ENCODE results near the gene GOLGA6L10.
"Not testable (repeated sequence)": the region's sequence is repeated elsewhere in the genome, so short reads cannot be mapped to it uniquely, and the experiment has no call there.

The GOLGA6L10 gene
- total RNA-seq, result 0.13 to 1.6 (median 0.65) reads per million in 9 experiments

DNA sequence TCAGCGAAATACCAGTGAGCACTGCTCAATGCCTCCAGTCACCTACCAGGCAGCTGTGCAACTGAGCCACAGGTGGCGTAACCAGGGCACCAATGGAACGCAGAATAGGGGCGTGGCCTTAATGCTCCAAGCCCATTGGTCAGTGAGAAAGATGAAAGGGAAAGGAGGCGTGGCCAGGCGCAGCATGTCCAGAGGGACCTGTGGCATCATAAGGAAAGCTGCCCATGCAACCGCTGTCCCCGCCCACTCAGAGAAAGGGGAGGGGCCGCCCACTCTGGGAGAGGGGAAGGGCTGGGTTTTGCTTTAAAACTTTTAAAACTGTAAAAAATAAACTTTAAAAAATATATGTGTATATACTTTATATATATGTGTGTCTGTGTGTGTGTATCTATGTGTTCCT is at the start of gene GOLGA6L10:
Gene GOLGA6L10 (minus strand): TSS at position 101 of the 400 bp plus-strand sequence. CDS start 100 bp downstream, at position 1.
- H3K36me3 Mint-ChIP-seq (ENCODE audit: insufficient read depth); H3K4me3 Mint-ChIP-seq; H3K9me3 Mint-ChIP-seq; H3K27ac Mint-ChIP-seq; H3K4me1 Mint-ChIP-seq (ENCODE audit: low read depth in 2 of 2); ATAC-seq (replicated peaks); H3K27me3 Mint-ChIP-seq; DNase-seq: not testable (repeated sequence)

GRCh38 chr15:82398785-82399184 is 49.5 kb upstream of the GOLGA6L10 start:
- H3K4me1 Mint-ChIP-seq (ENCODE audit: low read depth in 2 of 2), result peaks cover 0 to 2% of the 10 kb centered on the region in 2 donors
- H3K36me3 Mint-ChIP-seq (ENCODE audit: insufficient read depth), result peaks cover 6% of the 10 kb centered on the region
- ATAC-seq (replicated peaks) (no peak), DNase-seq (no peak)
- no peaks in the 10 kb centered on the region for H3K9me3 Mint-ChIP-seq
- H3K27me3 Mint-ChIP-seq, result no peaks in the 10 kb centered on the region
- no peak overlapping the region for H3K4me3 Mint-ChIP-seq
- H3K27ac Mint-ChIP-seq, result no peak overlapping the region

- ATAC-seq (replicated peaks), result no peak
- H3K36me3 Mint-ChIP-seq (ENCODE audit: insufficient read depth), result peaks cover 6% of the 10 kb centered on the region
- DNase-seq, result no peak
- no peaks in the 10 kb centered on the region for H3K9me3 Mint-ChIP-seq
- H3K27me3 Mint-ChIP-seq, result no peaks in the 10 kb centered on the region
- no peak overlapping the region for H3K4me3 Mint-ChIP-seq
- H3K27ac Mint-ChIP-seq, result no peak overlapping the region
- H3K4me1 Mint-ChIP-seq (ENCODE audit: low read depth in 2 of 2), result peaks cover 0 to 5% of the 10 kb centered on the region in 2 donors
Measured at GRCh38 chr15:82397817-82398216, 48.5 kb upstream of the GOLGA6L10 start.

- H3K4me3 Mint-ChIP-seq; DNase-seq; H3K4me1 Mint-ChIP-seq (ENCODE audit: low read depth in 2 of 2); H3K27me3 Mint-ChIP-seq; H3K36me3 Mint-ChIP-seq (ENCODE audit: insufficient read depth); H3K9me3 Mint-ChIP-seq; H3K27ac Mint-ChIP-seq; ATAC-seq (replicated peaks): not testable (repeated sequence)
Measured at GRCh38 chr15:82395788-82396187, 46.5 kb upstream of the GOLGA6L10 start.

- H3K4me3 Mint-ChIP-seq, result no peak overlapping the region
- no peaks in the 10 kb centered on the region for H3K36me3 Mint-ChIP-seq (ENCODE audit: insufficient read depth)
- ATAC-seq (replicated peaks), result no peak
- no peak overlapping the region for H3K27ac Mint-ChIP-seq
- peaks cover 0 to 3% of the 10 kb centered on the region in 2 donors for H3K4me1 Mint-ChIP-seq (ENCODE audit: low read depth in 2 of 2)
- no peaks in the 10 kb centered on the region for H3K9me3 Mint-ChIP-seq
- no peaks in the 10 kb centered on the region for H3K27me3 Mint-ChIP-seq
- DNase-seq, result no peak
Measured at GRCh38 chr15:82393671-82394070, 44.4 kb upstream of the GOLGA6L10 start.

DNA sequence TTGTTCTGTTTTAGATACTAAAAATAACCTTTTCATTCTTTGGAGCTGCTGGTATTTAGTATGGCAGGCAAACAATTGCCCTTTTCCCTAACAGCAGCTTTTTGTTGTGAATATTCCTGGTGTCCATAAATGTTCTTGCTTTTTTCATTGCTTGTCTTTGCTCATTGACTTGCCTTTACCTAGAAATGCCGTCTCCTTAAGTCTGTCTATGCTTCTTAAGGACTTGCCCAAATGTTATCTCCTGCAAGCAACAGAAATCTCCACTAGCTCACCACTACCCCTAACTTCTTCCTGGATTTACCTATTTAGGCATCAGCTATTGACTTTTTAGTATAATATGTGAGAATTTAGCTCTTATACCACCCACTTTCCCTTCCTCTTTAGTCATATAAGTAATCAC is 42.8 kb upstream of the GOLGA6L10 start:
- not testable (repeated sequence) for H3K9me3 Mint-ChIP-seq; H3K4me1 Mint-ChIP-seq (ENCODE audit: low read depth in 2 of 2); H3K36me3 Mint-ChIP-seq (ENCODE audit: insufficient read depth); H3K4me3 Mint-ChIP-seq; H3K27me3 Mint-ChIP-seq; DNase-seq; ATAC-seq (replicated peaks); H3K27ac Mint-ChIP-seq

GRCh38 chr15:82390152-82390551 is 40.9 kb upstream of the GOLGA6L10 start:
- H3K4me1 Mint-ChIP-seq (ENCODE audit: low read depth in 2 of 2); H3K4me3 Mint-ChIP-seq; H3K27me3 Mint-ChIP-seq; ATAC-seq (replicated peaks); DNase-seq; H3K36me3 Mint-ChIP-seq (ENCODE audit: insufficient read depth); H3K27ac Mint-ChIP-seq; H3K9me3 Mint-ChIP-seq: not testable (repeated sequence)

- ATAC-seq (replicated peaks); H3K36me3 Mint-ChIP-seq (ENCODE audit: insufficient read depth); H3K4me1 Mint-ChIP-seq (ENCODE audit: low read depth in 2 of 2); H3K4me3 Mint-ChIP-seq; H3K27ac Mint-ChIP-seq; DNase-seq; H3K9me3 Mint-ChIP-seq; H3K27me3 Mint-ChIP-seq: not testable (repeated sequence)
Measured at GRCh38 chr15:82387209-82387608, 37.9 kb upstream of the GOLGA6L10 start.

DNA sequence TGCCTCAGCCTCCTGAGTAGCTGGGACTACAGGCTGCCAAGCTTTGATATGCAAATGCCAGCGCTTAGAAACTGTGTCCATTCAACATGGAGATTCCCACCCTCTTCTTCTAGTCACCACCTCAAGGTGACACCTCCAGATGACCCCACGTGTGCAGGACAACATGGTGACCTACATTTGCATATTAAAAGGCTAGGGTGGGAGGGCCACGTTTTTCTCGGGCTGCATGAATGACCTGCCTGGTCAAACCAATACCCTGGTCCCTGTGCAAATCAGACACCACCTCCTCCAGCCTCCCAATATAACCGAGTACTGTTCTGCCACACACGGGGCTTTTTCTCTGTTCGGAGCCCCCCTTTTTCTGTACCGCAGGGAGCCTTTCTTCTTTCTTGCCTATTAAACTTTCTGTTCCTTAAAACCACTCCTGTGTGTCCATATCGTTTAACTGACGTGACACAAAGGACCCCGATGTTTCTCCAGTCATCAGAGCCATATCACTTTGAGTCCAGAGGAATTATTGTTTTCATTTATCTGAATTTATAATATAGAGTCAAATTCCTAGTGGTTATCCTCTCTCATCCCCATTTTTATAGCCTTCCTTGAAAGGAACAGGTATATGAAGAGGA is 32.2 kb upstream of the GOLGA6L10 start:
- H3K27ac Mint-ChIP-seq, result peak overlapping the region in 1 of 2 donors; percentile 15
- H3K27me3 Mint-ChIP-seq; DNase-seq; H3K4me1 Mint-ChIP-seq (ENCODE audit: low read depth in 2 of 2); H3K36me3 Mint-ChIP-seq (ENCODE audit: insufficient read depth); H3K9me3 Mint-ChIP-seq; ATAC-seq (replicated peaks); H3K4me3 Mint-ChIP-seq: not testable (repeated sequence)

DNA sequence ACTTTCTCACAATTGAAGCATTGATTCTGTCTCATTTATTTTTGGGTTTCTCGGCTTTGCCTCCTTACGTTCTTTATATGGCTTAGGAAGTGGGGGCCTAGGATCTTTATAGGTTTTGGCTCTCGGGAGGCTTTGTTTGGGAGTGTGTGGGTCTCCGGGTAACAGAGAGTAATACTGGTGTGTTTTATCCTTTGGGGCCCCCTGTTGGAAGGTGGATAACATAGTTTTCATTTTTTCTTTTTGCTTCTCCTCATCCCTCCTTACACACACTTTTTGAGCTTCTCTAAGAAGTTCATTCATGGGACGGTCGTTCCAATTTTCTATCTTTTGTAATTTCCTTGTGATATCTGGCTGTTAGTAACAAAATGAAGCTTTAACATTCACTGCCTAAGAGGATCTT is 30.3 kb upstream of the GOLGA6L10 start:
- H3K27me3 Mint-ChIP-seq; H3K36me3 Mint-ChIP-seq (ENCODE audit: insufficient read depth); H3K4me3 Mint-ChIP-seq; DNase-seq; H3K9me3 Mint-ChIP-seq; ATAC-seq (replicated peaks); H3K4me1 Mint-ChIP-seq (ENCODE audit: low read depth in 2 of 2): not testable (repeated sequence)
- H3K27ac Mint-ChIP-seq, result peak overlapping the region in 1 of 2 donors; percentile 66

GRCh38 chr15:82373661-82374060 is 24.4 kb upstream of the GOLGA6L10 start:
- ATAC-seq (replicated peaks); H3K9me3 Mint-ChIP-seq; H3K4me1 Mint-ChIP-seq (ENCODE audit: low read depth in 2 of 2); H3K36me3 Mint-ChIP-seq (ENCODE audit: insufficient read depth); H3K27me3 Mint-ChIP-seq; DNase-seq; H3K4me3 Mint-ChIP-seq; H3K27ac Mint-ChIP-seq: not testable (repeated sequence)

GRCh38 chr15:82371656-82372055 is 22.4 kb upstream of the GOLGA6L10 start:
- H3K9me3 Mint-ChIP-seq, result no peaks in the 10 kb centered on the region
- DNase-seq (no peak), ATAC-seq (replicated peaks) (no peak)
- H3K27ac Mint-ChIP-seq, result no peak overlapping the region
- H3K4me1 Mint-ChIP-seq (ENCODE audit: low read depth in 2 of 2), result peaks cover 1 to 4% of the 10 kb centered on the region in 2 donors
- no peak overlapping the region for H3K4me3 Mint-ChIP-seq
- no peaks in the 10 kb centered on the region for H3K36me3 Mint-ChIP-seq (ENCODE audit: insufficient read depth)
- peaks cover 0 to 6% of the 10 kb centered on the region in 2 donors for H3K27me3 Mint-ChIP-seq

DNA sequence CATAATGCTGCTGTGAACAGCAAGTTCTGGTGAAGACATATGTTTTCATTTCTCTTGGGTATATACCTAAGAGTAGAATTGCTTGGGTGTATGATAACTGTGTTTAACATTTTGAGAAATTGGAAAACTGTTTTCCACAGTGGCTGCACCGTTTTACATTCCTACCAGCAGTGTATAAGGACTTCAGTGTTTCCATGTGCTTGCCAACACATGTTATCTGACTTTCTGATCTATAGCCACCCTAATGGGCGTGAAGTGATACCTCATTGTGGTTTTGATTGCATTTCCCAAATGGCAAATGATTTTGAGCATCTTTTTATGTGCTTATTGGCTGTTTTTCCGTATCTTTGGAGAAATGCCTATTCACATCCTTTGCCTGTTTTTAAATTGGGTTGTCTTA is 18.5 kb upstream of the GOLGA6L10 start:
- DNase-seq; H3K9me3 Mint-ChIP-seq; H3K27me3 Mint-ChIP-seq; H3K4me1 Mint-ChIP-seq (ENCODE audit: low read depth in 2 of 2); H3K27ac Mint-ChIP-seq; H3K36me3 Mint-ChIP-seq (ENCODE audit: insufficient read depth); H3K4me3 Mint-ChIP-seq: not testable (repeated sequence)
- peak; percentile 40 for ATAC-seq (replicated peaks)

DNA sequence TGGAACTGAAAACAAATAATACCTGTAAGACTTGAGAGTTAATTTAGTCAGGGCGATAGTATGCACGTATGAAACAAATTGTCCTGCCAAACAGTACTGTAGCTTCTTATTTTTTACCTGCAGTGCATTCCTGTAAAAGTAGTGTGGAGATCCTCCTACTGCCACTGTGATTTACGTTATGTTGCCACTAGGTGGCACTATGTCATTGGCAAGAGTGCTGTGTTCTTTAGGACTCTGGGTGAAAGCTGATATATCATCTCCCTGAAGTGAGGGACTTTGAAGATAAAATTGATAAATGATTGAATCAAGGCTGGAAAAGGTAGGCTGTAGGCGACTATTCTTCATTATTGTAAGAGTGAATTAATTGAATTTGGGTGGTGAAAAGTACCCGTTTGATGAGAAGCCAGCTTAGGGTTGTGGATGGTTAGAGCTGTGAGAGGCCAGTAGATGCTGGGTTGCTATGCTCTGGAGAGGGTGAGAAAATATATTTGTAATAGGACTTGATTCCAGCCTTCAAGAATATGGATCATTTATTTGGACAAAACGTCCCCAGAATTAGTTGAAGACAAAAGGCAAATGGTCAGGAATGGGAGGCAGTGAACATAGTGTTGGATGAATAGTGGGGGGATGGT is 16.5 kb upstream of the GOLGA6L10 start:
- H3K9me3 Mint-ChIP-seq; H3K27me3 Mint-ChIP-seq; H3K4me3 Mint-ChIP-seq; H3K27ac Mint-ChIP-seq; H3K4me1 Mint-ChIP-seq (ENCODE audit: low read depth in 2 of 2); H3K36me3 Mint-ChIP-seq (ENCODE audit: insufficient read depth): not testable (repeated sequence)
- peak; percentile 89 for ATAC-seq (replicated peaks)
- peak; percentile 10 to 49 (median 23) for DNase-seq
